Mesothelial cell of epicardium (in vitro differentiated cells): ENCODE data around the gene GCK. TPM values are rescaled to one million over a fixed set of nuclear protein-coding genes. Genes with fewer than 3 reads are reported as not detected.
A peak's percentile ranks its signal among the peaks of the same experiment; 100 is the strongest.

Experiments used
- DNase-seq, 2 experiments: peaks; one replicate each; pipeline ENCODE4 v3.0.0; 2021; ENCODE audit warnings: low spot score in 2 of 2; ENCODE audit not compliant: unreplicated experiment in 2 of 2
- H3K27ac Mint-ChIP-seq: 2 replicates; pipeline ENCODE4 v1.8.0; 2021; ENCODE audit warnings: mixed read lengths
- H3K27me3 Mint-ChIP-seq: 2 replicates; pipeline ENCODE4 v1.8.0; 2021; ENCODE audit warnings: low read depth, mixed read lengths
- H3K36me3 Mint-ChIP-seq: 2 replicates; pipeline ENCODE4 v1.8.0; 2021; ENCODE audit warnings: mixed read lengths
- H3K4me1 Mint-ChIP-seq: 2 replicates; pipeline ENCODE4 v1.8.0; 2021; ENCODE audit warnings: mixed read lengths
- H3K4me3 Mint-ChIP-seq: 2 replicates; pipeline ENCODE4 v1.8.0; 2021; ENCODE audit warnings: mild to moderate bottlenecking, moderate library complexity, mixed read lengths
- H3K9me3 Mint-ChIP-seq: 2 replicates; pipeline ENCODE4 v1.8.0; 2021; ENCODE audit warnings: mixed read lengths
- CTCF ChIP-seq: fragments of 200-600 bp; sonication (generic); IDR thresholded peaks from one replicate; pipeline ENCODE4 v1.5.0; 2021; ENCODE audit warnings: antibody characterized with exemption; ENCODE audit not compliant: unreplicated experiment
- total RNA-seq: library from RNA; stranded (reverse); gene quantifications from 3 replicates; pipeline ENCODE4 v1.2.1, GENCODE V29; 2021

Gene GCK
- total RNA-seq, 1 donor from 2014 or later, result 1.5 TPM

- peaks cover 16% of the 10 kb centered on the region for H3K4me1 Mint-ChIP-seq
- no peak for DNase-seq
- no peaks in the 10 kb centered on the region for H3K9me3 Mint-ChIP-seq
- H3K27ac Mint-ChIP-seq, result no peak overlapping the region
- peaks cover 31% of the 10 kb centered on the region for H3K27me3 Mint-ChIP-seq
- H3K4me3 Mint-ChIP-seq, result no peak overlapping the region
- no peak for TF ChIP-seq CTCF
- H3K36me3 Mint-ChIP-seq, result no peaks in the 10 kb centered on the region
Measured at GRCh38 chr7:44142028-44142427, 47.2 kb downstream of the GCK start.

GRCh38 chr7:44141221-44141850 lies 47.9 kb downstream of the GCK start, which contains the start of gene MYL7:
Gene MYL7 (minus strand): TSS chr7:44141332. CDS start chr7:44141305, 27 bp downstream.
- H3K27me3 Mint-ChIP-seq, result peaks cover 26% of the 10 kb centered on the region
- no peaks in the 10 kb centered on the region for H3K36me3 Mint-ChIP-seq
- H3K27ac Mint-ChIP-seq, result peak within 1 kb of the TSS; percentile 56
- no peaks in the 10 kb centered on the region for H3K9me3 Mint-ChIP-seq
- H3K4me3 Mint-ChIP-seq, result no peak within 1 kb of the TSS
- H3K4me1 Mint-ChIP-seq, result peaks cover 9% of the 10 kb centered on the region
- TF ChIP-seq CTCF, result no peak
- no peak for DNase-seq

- Mint-ChIP-seq H3K36me3 (no peaks in the 10 kb centered on the region), H3K27ac (no peak overlapping the region), H3K4me3 (no peak overlapping the region), H3K27me3 (peaks cover 19% of the 10 kb centered on the region), H3K9me3 (no peaks in the 10 kb centered on the region), H3K4me1 (peaks cover 6% of the 10 kb centered on the region)
- TF ChIP-seq CTCF, result no peak
- no peak for DNase-seq
Measured at GRCh38 chr7:44140341-44140740, 48.9 kb downstream of the GCK start.

DNA sequence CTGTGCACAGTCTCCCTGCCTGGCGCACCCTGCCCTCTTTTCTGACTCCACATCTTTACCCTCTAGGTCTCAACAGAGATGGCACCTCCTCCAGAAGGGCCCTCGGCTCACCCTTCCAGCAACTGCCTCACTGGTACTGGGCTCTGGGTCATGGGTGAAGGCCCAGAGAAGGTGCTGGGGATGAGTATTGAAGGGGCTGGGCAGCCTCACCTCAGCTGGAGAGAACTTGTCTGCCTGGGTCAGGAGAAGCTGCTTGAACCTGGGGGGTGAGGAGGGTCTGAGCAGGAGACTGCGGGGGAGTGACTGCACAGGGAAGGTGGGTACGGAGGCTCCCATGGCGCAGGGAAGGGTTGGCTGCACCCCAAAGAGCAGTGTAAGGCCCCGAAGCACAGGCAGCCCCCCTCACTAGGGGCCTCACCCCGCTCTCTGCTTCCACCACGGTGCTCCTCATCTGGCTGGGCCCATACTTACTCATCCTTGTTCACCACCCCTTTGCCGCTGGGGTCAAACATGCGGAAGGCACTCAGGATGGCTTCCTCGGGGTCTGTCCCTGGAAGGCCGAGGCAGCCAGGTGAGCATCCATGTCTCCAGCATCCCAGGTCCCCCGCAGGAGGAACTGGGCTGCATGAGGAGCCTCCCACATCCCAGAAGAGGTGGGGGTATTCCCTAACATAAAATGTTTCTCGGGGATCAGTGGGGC lies 49.8 kb downstream of the GCK start:
- Mint-ChIP-seq H3K4me3 (no peak overlapping the region), H3K36me3 (no peaks in the 10 kb centered on the region), H3K27me3 (peaks cover 11% of the 10 kb centered on the region), H3K4me1 (peaks cover 6% of the 10 kb centered on the region), H3K9me3 (no peaks in the 10 kb centered on the region), H3K27ac (no peak overlapping the region)
- TF ChIP-seq CTCF, result no peak
- no peak for DNase-seq

DNA sequence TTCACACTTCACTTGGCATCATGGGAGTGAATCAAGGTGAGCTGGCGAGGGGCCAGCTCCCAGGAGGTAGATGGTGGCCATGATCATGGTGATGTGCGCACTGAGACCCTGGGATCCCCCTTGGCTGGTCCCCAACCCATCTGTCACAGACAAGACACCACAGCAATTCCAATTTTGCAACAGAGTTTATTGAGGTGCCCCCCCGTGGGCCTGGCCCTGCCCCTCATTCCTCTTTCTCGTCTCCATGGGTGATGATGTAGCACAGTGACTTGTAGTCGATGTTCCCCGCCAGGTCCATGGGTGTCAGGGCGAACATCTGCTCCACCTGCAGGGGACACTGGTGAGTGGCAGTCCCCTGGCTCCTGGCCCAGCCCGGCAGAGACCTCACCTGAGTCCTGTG lies 50.5 kb downstream of the GCK start:
- DNase-seq, result no peak
- Mint-ChIP-seq H3K27ac (no peak overlapping the region), H3K27me3 (peaks cover 4% of the 10 kb centered on the region), H3K9me3 (no peaks in the 10 kb centered on the region), H3K36me3 (no peaks in the 10 kb centered on the region), H3K4me3 (no peak overlapping the region), H3K4me1 (peaks cover 6% of the 10 kb centered on the region)
- TF ChIP-seq CTCF, result no peak
